NCI-H226 (cell line): ENCODE data around the gene TIFAB.
A peak's percentile ranks its signal among the peaks of the same experiment; 100 is the strongest.

Source experiments
- DNase-seq: peaks from one replicate; pipeline ENCODE4 v3.0.0-alpha.2; 2015

TIFAB gene

GRCh38 chr5:135456238-135457099 lies 4.3 kb upstream of the TIFAB start:
- DNase-seq: peak; percentile 86

DNA sequence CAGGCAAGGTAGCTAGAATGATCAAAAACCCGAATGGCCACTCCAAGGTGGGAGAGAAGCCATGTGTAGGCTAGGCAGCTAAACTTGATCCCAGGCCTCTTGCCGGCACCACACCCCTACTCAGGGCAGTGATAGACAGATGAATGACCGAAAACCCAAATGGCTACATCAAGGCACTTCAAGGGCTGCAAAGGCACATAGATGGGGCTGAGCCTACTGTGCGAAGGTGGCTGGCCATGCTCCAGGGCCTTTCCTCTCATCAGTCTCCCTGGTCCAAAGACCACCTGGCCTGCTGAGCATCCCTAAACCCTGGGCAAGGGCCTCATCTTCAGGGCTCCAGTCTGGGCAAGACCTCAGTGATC lies 3.7 kb upstream of the TIFAB start:
- no peak for DNase-seq

GRCh38 chr5:135454946-135455345 lies 2.8 kb upstream of the TIFAB start:
- DNase-seq: no peak

- no peak for DNase-seq
These were observed 1.5 kb upstream of the TIFAB start for GRCh38 chr5:135453613-135454012.

GRCh38 chr5:135451581-135452320 lies 400 bp downstream of the TIFAB start:
- no peak for DNase-seq

DNA sequence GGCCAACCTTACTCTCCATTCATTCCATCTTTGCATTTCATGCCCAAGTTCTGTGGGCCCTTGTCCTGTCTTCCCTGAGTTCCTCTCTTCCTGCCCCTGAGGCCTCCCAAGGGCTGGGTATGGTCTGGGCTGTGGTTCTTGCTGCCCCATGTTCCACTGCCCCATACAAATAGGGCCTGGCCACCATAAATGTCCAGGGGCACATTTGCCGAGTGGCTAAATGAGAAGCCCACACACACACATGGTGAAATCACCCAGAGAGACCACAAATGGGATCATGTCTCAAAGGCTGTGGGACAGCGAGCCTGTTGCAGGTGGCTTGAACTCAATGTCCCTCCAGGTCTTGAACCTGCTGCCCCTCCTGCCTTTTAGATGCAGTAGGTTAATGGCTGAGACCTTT lies 1.2 kb downstream of the TIFAB start:
- DNase-seq: no peak

DNA sequence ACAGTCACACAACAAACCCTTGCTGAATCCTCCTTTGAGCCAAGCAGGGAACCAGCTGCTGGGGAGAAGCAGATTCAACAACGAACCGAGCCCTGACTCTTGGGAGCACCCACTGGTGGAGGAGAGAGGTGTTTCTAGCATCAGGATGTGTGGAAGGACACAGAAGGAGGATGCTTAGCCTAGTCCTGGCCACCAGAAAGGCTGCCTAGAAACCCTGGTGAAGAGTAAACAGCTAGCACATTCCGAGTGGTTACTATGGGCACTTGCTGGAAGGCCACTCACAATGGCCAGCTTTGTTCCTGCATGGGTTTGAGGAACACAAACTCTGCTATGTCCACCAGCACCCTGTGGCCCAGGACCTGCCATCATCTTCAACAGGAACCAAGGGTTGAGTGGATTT lies 1.8 kb downstream of the TIFAB start:
- no peak for DNase-seq

- DNase-seq: no peak
These were observed 2.5 kb downstream of the TIFAB start for GRCh38 chr5:135449644-135450043.

DNA sequence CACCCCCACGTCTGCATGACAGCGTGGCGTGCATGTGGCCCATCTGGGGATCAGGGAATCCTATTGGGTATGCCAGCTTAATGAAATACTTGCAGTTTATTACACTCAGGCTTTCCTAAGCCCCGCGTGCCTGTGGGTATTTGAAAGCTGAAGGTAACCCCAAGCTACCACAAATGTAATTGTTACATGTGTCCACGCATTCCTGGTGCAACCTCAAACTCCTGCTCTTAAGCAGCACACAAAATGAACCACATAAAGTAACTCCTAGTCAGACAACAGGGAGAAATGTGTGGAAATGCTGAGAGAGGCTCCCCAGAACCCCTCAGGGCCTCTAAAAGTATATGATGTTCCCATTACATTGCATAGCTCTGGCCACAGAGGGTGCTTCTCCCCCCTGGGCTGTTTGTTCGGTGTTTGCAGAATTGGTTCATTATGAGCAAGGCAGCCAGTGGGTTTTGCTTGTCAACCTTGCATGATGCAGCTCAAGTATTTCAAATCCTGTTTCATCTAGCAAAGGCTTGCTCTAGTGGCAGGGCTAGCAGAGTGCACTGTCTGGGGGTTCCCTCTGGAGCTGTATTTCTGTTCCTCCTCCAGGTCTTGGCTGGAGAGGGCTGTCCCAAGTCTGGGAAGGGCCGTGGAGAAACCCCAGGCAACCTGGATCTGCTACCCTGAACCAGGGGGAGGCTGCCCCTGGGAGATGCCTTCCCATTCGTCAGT lies 3.2 kb downstream of the TIFAB start:
- DNase-seq: no peak

DNA sequence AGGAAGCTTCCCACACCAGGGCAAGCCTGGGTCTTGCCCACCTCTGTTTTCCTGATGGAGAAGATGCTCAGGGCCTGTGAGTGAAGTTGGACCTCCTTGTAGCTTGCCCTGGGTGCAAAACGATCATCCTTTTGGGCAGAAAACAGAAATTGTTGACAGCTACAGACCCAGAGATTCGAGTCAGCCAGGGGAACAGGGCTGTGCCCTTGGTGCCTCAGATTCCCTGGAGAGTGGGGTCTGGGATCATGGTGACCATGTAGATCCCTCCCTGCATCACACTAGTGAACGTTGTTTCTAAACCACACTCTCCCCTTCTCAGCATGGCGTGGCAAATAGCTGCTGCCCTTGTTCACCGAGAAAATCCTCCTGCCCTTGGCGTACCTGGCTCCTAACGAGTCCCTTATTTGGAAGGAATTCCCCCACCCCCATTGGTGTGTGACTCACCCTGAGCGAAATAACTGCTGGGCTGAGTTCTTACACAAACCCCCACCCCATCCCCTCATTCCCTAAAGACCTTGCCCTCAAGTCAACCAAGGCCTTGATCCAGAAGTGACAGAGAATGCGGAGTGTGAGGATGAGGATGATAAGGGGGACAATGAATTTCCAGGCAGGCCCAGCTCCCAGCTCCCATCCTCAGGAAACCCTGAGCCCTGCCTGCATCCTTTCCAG lies 3.9 kb downstream of the TIFAB start:
- no peak for DNase-seq

- DNase-seq: no peak
These were observed 4.7 kb downstream of the TIFAB start, which contains the start of gene DCANP1 for GRCh38 chr5:135447298-135447929. Gene DCANP1, minus strand, starts transcription at chr5:135447348. Its CDS starts 240 bp downstream, at chr5:135447108.

GRCh38 chr5:135446615-135447014 lies 5.5 kb downstream of the TIFAB start:
- DNase-seq: no peak

GRCh38 chr5:135446206-135446605 lies 5.9 kb downstream of the TIFAB start:
- DNase-seq: no peak

- DNase-seq: no peak
These were observed 6.7 kb downstream of the TIFAB start for GRCh38 chr5:135445306-135445985.

DNA sequence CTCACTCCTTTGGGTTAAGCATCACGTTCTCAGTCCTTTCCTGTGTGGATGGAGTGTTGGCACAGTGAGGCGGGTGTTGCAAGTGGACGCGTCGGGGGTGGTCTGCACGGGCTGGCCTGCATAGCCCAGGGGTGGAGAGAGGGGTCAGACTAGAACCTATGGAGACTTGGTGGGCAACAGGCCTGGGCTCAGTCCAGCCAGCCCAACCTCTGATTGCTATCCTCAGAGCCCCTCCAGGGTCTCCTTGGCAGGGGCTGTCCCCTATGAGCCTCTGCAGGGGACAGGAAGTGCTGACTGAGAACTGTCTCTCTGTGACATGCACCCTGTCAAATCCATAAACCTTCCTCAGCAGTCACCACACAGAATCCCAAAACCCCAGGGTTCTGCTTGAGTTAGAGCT lies 7.3 kb downstream of the TIFAB start:
- no peak for DNase-seq

- no peak for DNase-seq
These were observed 7.8 kb downstream of the TIFAB start for GRCh38 chr5:135444360-135444759.

DNA sequence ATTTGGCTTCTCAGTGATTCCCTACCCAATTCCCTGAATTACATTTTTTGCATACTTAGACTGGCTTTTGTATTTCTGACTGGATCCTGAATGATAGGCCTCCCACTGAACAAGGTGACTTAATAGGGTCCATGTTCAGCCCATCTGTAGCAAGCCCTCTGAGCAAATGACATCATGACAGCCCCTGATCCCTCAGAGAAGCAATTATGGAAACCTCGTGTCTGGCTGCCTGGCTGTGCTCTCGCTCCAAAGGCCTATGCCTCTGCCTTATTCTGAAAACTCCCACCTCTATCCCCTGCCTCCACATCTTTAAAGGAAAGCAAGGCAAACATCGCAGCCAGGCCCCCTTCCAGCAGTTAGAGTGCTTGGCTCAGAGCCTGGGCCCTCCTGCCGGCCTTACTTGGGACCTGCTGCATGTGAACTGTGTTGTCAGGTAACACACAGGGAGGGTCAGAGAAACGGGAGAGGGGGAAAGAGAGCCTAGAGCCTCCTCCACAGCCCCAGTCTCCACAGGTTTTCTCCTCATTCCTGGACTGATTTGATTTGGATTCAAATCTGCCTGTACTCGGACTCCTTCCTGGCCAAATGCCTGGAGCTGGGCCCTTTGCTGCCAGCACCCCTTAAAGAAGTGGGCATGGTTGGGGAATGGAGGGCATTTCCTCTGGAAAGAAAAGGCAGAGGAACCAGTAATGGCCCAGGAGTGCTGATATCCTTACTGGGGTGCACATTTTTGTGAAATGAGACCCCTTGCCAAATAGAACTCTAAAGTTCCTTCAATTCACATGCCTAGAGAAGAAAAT lies 8.8 kb downstream of the TIFAB start:
- DNase-seq: no peak

- DNase-seq: no peak
These were observed 9.6 kb downstream of the TIFAB start for GRCh38 chr5:135442431-135443160.

DNA sequence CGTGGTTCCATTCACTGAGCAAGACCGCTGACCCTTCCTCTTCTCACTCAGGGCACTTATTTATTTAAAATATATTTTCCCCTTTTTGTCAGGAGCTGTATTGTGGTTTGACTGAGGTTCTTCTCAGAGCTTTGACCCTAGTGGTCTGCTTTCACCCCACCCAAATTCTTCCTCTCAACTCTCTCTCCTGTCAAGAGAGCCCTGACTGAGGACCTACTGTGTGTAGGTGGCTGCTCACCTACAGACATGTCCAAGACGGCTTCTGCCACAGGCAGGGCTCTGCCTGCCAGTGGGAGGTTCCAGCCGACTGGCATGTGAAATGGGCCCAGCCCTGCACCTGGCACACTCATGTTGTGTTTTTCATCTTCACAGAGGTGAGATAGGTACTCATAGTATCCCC lies 10.2 kb downstream of the TIFAB start:
- no peak for DNase-seq

DNA sequence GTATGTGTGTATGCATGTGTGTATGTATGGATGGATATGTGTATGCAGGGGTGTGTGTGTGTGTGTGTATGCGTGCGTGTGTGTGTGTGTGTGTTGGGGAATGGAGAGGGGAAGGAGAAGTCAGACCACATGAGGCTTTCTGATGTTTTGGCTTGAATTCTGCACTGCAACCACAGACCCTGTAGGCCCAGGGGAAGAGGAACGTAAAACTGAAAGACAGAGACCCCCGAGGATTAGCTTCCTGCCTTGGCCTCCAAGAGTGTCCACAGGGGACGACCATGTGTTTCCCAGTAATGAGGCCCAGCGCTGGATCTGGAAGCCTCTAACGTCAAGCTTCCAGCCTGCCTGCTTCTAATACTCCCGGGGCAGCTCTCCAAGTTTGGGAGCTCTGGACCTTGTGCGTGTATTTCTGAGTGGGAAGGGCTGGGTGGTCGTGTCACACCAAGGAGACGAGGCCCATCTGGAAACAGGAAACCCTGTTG lies 10.8 kb downstream of the TIFAB start:
- no peak for DNase-seq
